ENCODE data around the gene HS1BP3.

Gene HS1BP3

DNA sequence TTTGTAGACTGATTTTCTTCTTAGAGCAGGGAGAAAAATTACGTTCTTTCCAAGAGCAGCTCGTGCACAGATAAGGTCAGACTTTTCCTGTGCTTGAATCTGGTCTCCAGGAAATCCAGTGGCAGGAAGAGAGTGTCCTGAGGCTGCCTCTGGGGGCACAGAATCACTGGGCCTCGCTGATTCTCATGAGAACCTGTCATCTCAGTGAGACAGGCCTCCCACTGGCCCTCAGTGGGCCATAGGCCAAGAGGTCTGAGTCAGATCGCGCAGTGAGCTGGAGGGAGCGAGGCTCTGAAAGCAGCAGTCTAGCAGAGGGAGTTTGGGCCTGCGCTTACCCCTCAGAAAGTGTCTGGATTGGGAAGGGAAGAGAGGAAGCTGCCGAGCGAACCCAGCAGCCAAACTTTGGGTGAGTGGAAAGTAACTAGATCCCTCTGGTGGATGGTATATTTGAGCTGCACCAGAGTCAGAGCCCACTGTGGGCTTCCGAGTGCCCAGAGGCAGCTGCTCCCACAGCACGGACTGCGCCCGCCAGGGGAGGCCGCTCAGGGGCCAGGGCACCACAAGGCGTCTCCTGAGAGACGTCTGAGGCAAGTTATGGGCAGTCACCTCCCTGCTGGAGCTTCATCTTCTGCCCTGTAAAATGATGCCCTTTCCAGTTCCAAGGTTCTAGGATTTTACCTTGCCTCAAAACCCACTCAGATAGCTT lies 24.2 kb upstream of the HS1BP3 start:
- no peak for DNase-seq (ENCODE audit: low read depth)

DNA sequence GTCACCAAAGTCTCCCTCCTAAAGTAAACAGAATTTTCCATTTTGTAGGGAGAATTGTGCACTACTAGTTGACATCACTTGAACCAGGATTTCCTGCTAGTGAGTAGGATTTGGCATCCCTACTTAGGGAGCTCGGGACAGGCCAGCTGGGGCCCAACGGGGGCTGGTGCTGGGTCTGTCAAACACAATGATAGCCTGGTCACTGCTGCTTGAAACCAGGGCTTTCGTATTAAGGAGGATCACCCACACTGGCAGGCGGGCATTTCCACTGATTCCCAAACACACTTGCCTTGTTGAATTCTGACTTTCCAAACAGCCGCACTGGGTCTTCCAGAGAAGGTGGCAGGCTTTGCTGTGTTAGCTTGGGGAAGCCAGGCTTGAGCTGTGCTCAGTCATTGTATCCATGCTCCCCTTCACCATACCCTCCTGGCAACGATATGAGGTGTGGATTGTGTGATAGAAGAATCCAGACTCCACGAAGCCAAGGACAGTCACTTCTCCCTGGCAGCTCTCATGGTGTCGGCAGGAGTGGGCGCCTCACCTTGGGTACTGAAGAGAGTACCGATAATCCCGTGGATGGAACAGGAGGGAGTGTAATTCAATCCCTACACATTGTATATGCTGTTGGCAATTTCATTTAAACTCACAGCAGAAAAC lies 23.5 kb upstream of the HS1BP3 start:
- DNase-seq (ENCODE audit: low read depth), result no peak

DNA sequence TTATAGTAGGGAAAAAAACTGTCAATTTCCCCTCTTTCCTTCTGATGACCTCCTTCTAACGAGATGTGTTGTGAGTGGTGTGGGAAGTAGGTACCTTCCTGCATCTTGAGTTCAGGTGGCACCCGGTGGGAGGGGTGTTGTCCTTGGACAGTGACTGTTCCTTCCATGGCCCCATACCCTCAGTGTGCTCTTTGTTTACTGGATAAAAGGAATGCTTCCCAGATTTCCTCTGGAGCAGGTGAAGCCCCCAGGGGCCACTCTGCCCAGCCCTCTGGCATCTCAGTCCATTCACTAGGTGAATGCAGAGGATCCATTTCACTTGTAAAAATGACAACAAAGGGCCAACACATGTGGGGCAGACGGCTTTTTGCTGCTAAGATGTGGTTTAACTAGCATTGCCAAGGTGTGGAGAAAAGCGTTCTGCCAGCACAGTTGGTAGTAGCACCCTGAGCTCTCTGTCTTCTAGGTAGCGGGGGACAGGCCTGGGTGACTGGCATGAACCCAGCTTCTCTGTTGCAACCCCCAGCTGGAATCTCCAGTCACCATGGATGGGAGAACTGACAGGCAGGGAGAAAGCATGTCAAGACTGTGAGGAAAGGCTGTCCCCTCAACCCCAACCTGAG lies 22.9 kb upstream of the HS1BP3 start:
- no peak for DNase-seq (ENCODE audit: low read depth)

DNA sequence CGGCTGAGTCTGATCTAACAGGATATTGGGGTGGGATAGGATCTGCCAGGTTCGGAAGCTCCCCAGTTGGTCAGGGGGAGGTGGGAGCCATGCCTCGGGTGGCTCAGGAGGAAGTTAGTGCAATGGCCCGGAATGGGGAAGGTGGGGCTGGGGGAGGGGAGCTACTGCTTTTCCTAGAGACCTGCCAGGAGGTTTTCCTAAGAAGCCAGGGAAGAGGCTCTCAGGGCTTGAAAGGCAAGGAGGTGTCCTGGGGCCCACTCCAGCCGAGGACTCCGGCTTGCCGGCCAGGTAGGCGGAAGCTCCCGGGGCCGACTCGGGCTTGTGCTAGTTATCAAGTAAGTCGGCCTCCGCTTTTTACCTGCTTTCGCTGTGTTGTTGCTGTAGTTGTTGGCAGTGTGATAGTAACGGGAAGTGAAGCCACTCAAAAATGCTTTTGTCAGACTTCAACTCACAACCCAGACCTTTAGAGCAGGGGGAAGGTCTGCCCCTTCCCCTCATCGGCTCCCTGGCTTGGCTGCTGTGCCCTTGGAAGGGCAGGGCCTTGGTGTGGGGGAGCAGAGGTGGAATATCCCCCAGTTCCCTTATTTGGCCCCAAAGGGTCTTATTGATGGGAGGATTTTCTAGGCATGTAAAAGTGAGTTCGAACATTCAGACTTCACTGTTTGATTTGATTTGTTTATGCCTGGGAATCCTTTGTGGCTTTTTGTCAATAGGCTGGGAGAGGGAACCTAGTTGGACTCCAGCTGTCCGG lies 21.5 kb upstream of the HS1BP3 start:
- no peak for DNase-seq (ENCODE audit: low read depth)

DNA sequence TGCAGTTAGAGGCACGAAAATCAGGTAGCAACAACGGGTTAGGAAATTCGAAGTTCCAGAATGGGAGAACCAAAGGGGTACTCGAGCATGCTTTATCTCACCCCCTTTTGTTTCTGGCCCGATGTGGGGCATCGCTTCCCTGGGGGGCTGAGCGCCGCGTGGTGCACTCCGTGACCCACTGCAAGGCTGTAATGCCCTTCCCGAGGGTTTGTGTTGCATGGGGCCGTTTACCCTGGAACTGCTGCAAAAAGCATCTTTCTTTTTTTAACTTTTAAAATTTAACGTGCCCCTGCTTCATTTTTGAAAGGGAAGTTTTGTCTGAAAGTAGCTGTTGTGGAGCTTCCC lies 20.8 kb upstream of the HS1BP3 start:
- no peak for DNase-seq (ENCODE audit: low read depth)

DNA sequence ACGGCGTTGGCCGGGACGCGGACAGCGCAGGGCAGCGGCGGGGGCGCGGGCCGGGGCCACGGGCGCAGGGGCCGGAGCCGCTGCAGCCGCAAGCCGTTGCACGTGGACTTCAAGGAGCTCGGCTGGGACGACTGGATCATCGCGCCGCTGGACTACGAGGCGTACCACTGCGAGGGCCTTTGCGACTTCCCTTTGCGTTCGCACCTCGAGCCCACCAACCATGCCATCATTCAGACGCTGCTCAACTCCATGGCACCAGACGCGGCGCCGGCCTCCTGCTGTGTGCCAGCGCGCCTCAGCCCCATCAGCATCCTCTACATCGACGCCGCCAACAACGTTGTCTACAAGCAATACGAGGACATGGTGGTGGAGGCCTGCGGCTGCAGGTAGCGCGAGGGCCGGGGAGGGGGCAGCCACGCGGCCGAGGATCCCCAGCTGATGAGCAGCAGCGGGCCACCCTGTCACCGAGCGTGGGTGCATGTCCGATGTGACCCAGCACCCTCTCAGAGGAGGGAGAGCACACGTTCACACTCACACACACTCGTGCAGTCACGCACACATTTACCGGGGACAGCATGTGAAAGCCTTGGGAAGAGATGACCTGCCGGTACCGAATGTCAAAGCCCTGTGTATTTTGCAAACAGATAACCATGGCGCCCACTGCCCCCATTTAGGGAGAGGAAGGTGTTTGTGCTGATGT lies 20.3 kb upstream of the HS1BP3 start:
- no peak for DNase-seq (ENCODE audit: low read depth)

DNA sequence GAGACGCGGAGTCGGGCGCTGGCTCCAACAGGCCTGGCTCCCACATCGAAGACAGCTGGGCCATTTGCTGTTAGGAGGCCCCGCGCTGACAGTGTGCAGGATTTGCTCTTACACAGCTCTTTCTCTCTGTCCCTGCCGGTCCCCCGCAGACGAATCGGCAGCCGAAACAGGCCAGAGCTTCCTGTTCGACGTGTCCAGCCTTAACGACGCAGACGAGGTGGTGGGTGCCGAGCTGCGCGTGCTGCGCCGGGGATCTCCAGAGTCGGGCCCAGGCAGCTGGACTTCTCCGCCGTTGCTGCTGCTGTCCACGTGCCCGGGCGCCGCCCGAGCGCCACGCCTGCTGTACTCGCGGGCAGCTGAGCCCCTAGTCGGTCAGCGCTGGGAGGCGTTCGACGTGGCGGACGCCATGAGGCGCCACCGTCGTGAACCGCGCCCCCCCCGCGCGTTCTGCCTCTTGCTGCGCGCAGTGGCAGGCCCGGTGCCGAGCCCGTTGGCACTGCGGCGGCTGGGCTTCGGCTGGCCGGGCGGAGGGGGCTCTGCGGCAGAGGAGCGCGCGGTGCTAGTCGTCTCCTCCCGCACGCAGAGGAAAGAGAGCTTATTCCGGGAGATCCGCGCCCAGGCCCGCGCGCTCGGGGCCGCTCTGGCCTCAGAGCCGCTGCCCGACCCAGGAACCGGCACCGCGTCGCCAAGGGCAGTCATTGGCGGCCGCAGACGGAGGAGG lies 19.6 kb upstream of the HS1BP3 start:
- DNase-seq (ENCODE audit: low read depth), result no peak

DNA sequence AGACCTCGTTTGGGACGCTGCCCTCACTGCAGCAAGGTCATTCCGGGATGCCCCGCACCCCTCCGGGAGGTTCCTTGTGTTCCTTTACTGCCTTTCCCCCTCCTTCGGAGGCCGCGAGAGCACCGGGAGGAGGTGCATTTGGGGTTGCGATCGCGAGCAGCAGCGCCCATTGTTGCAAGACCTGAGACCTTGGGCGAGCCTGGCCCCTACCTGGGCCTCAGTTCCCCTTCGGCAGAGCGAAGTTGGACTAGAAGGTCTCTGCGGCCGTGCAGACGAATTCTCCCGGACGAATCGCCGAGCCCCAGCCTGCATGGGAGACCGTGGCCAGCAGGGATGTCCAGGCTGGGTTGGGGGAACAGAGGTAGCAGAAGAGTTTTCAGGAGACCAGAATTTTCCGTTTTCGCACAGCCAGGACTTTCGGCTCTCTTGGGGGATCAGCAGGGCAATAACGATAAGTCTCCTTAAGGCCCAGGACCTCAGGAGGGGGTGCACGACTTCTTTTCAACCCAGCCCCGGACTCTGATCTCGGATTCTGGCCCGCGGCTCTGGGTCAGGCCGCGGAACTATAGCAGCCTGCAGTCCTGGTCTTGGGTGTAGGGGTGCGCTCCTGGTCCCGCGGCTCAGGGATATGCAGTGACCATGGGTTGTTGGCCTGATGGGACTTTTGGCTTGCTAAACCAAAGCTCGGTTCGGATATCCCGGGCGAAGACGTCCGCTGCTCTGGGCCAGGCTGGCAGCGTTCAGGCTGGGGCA lies 18.8 kb upstream of the HS1BP3 start:
- no peak for DNase-seq (ENCODE audit: low read depth)

DNA sequence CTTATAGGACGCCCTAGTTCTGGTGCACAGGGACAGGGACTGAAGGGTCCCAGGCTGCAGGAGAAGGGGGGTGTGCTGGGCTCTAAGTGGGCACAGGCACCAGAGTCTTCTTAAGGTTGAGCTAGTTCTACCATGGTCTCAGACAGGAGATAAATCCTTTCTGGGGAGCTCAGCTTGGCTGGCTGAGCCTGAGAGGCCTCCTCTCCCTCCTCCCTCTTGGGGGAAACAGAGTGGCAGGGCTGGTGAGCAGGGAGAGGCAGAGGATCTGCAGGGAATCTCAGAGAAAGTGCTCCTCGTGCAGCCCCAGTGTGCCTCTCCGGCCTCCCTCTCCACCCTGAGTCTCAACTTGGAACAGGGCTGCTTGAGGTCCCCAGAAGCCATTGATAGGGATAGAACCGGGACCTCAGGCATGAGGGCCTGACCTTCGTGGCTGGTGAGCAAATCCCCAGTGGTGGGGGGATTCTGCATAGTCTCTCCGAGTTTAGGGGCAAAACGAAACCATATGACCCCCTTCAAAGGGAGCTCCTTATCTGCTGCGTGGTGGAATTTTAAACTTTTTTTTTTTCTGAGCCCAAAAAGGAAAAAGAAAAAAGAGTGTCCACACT lies 18.1 kb upstream of the HS1BP3 start:
- no peak for DNase-seq (ENCODE audit: low read depth)

DNA sequence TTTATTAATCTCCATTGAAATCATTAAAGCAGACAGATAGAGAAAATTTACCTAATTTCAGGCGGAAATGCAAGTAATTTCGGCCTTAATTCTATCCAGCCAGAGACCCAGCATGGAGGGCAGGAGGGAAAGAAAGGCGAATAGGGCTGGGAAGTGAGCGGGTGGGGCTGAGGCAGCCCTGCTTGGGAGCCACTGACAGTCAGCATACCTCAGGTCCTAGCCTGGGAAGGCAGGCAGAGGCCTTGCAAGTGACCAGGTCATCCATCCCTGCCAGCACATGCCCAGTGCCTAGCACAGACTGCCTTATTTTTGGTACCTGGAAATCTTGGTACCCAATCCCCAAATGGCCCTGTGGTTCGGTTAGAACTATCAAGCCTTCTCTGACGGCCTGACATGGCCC lies 17.6 kb upstream of the HS1BP3 start:
- no peak for DNase-seq (ENCODE audit: low read depth)

DNA sequence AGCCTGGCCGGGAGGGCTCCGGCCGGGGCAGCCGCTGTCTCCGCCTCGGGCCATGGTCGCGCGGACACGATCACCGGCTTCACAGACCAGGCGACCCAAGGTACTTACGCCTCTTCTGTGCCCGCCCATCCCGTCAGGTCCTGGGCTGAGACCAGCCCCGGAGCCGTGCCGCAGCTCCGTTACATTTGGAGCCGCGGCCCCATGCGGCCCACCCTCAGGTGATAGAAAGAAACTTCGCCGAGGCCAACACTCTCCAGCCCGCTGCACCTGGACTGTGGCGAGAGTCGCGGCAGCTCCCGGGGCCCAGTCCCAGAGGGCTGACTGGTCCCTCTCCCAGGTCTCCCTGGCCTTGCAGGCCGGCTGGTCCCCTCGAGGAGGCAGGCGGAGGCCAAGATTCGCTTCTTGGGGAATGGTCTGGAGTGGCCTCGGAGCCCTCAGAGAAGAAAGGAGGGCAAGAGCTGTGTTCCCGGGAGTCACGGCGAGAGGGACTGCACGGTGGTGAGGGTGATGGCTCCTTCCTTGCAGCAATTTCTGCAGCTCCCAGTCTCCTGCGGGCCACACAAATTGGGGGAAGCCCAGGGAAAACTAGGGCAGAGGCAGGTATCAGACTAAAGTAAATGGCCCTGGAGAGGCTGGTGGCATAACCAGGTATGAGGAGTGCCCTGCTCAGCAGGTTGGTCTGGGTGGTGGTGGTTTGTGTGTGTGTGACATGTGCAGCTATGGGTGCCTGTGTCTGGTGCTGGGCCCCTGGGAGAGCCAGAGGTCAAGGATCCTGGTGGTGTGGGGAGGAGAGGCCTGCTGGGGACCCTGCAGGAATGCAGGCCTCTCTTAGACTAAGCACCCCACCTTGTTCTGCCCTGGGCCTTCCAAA lies 16.9 kb upstream of the HS1BP3 start:
- no peak for DNase-seq (ENCODE audit: low read depth)

DNA sequence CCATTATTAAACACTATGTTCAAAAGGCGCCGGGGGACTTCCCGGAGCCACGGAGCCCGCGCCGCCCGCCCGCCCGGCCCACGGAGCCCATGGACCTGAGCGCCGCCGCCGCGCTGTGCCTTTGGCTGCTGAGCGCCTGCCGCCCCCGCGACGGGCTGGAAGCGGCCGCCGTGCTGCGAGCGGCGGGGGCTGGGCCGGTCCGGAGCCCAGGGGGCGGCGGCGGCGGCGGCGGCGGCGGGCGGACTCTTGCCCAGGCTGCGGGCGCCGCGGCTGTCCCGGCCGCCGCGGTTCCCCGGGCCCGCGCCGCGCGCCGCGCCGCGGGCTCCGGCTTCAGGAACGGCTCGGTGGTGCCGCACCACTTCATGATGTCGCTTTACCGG lies 16.2 kb upstream of the HS1BP3 start:
- DNase-seq (ENCODE audit: low read depth), result no peak

DNA sequence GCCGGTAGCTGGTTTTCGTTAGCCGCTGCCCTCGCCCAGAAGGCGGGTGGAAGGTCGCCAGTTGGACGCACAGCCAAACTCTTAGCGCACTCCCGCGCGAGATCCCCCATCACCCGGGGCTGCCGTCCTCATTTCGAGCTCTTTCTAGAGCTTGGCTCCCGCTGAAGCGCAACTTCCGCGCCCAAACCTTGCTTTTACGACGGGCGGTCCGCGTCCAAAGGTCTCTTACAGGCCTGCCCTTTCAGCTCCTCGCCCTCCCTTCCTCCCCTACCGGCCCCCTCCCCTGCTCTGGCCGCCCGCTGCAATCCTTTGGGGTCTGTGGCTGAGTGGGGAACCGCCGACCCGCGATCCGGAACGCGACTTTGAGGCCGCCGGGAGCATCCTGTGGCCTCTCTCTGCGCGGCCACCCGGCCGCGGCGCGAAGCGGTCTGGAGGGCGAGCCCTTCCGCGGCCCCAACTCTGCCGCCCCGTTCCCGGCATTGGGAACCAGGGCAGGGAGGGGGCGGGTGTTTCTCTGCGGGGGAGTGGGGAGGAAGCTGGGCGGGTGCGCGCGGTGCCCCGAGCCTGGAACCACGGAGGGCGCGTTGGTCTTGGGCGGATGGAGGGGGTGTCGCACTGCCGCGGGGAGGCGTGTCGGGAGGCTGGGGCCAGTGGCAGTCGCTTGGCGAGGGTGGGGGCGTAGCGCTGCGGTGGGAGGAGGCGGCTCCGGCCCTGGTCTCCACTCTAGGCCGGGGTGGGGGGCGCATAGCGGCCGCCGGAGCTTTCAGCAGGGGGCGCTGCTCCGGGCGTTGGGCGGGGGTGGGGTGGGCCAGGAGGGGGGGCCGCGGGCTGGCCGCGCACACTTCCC lies 15.6 kb upstream of the HS1BP3 start, which contains the start of gene GDF7:
GDF7 (plus strand) TSS at position 841 of the 847 bp plus-strand sequence. CDS start 96 bp downstream, outside the sequence.
- DNase-seq (ENCODE audit: low read depth), result no peak

DNA sequence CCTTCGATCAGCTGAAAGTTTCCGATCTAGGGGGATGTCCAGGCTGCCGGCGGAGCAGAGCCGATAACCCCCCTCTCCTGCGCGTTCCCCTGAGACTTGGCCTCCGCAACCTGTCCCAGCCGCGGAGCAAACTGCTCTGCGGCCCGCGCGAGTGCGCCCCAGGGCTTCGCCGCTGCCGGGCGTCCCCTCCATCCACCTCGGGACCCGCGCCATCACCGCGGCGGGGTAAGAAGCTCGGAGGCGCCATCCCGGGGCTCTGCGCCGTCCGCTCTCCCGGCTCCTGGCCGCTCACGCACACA lies 15.1 kb upstream of the HS1BP3 start:
- DNase-seq (ENCODE audit: low read depth), result no peak

DNA sequence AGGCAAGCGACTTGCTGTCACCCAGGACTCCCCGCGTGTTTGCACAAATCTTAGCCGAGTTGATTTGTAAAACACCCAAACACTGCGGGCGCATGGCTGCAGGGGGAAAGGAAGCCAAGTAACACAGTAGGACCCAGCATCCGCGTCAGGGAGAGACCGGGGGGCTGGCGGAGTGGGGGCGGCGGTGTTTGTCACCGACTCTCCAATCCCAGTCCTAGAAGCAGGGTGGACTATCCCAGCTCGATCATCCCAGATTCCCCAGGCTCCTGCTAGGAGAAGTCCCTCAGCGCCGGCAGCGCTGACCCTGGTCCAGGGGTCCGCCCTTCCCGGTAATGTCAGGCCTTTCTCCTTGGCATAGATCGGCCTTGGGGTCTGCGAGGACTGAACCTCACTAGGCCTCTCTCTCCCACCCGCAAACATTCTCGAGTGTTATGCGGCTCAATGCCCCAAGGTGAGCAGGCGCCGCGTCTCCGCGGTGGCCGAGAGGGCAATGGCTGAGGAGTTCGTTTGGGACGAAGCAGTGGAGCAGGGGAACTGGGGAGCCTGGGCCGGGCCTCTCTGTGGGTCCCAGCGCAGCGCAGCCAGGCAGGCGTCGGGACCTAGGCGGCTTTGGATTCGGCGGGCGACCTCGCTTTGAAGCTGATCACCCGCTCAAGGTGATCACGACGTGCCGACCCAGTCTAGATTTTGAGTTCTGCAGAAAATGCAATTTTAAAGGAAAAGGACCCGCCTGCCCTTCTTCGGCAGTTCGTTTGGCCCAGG lies 14.5 kb upstream of the HS1BP3 start:
- no peak for DNase-seq (ENCODE audit: low read depth)

DNA sequence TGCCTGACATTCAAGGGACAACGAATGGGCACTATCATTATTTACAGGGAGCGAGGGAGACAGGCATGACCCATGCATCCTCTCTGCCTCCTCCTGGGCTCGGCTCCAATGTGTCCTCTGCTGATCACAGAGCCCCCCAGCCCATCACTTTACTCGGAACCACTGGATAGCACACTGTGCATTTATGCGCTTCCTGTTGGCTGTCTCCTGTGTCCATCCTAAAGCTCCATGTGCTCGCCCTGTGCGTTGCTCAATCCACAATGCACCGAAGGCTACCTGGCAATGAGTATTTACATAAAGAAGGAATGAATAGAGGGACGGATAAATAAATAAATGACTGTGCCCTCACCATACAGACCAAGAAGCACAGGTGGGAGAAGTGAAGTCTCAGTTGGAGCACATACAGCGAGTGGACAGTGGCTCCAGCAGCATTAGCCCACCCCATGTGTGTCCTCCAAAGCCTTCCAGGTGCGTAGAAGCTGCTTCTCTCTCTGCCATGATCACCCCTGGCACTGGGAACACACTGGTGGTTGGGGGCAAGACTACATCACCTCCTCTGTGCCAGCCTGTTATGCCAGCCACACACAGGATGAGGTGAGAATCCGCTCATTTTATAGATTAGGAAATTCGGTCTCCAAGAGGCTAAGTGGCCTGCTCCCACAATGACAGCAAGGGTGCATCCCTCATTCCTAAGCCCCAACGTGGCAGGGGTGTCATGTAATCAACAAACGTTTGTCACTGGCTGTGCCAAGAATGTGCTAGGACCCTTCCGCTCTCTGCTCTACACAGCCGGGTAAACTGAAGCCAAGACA lies 13.7 kb upstream of the HS1BP3 start:
- no peak for DNase-seq (ENCODE audit: low read depth)

DNA sequence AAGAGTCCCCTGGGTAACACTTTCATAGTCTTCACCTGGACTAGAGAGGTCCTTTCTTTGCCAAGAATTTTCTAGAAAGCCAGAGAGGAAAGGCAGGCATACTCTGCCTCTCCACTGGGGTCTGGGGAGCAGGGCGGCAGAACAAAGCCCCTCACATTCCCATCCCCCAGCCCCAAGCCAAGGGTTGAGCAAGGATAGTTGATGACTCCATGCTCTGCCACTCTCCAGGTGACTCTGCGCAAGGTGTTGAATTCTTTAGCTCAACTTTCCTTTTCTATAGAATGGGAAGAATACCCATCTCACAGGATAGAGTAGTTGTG lies 13.1 kb upstream of the HS1BP3 start:
- DNase-seq (ENCODE audit: low read depth), result no peak

Measured in activated T-cell treated with anti-CD3 and anti-CD28 coated beads for 24 hours (primary cell).